GM12878 (cell line): ENCODE results near the gene TLR5. TPM values are rescaled to one million over a fixed set of nuclear protein-coding genes. Genes with fewer than 3 reads are reported as not detected.

Experiments
- CBX5 ChIP-seq: sonication (generic); IDR thresholded peaks from 2 replicates; pipeline ENCODE4 v1.6.1; 2016; ENCODE audit warnings: low read depth, moderate library complexity, mild to moderate bottlenecking, inconsistent platforms
- GABPA ChIP-seq: IDR thresholded peaks from 2 replicates; pipeline ENCODE4 v1.6.1; 2014; ENCODE audit warnings: antibody characterized with exemption, low read depth, mild to moderate bottlenecking, inconsistent platforms
- IRF4 ChIP-seq: IDR thresholded peaks from 2 replicates; pipeline ENCODE4 v1.6.1; 2011; ENCODE audit warnings: low read depth, low read length
- MEF2B ChIP-seq: fragments of 450-650 bp; IDR thresholded peaks from 2 replicates; pipeline ENCODE4 v1.6.1; 2018; ENCODE audit warnings: mild to moderate bottlenecking, moderate library complexity; ENCODE audit not compliant: partially characterized antibody, poor library complexity, severe bottlenecking
- POLR2AphosphoS5 ChIP-seq: IDR thresholded peaks from 2 replicates; pipeline ENCODE4 v1.6.1; 2011; ENCODE audit warnings: mild to moderate bottlenecking, low read length, inconsistent platforms
- STAT1 ChIP-seq: fragments of 450-650 bp; conservative IDR thresholded peaks from 2 replicates; pipeline ENCODE4 v1.6.1; 2014; ENCODE audit warnings: antibody characterized with exemption, mild to moderate bottlenecking
- TCF3 ChIP-seq: IDR thresholded peaks from 2 replicates; pipeline ENCODE4 v1.6.1; 2012; ENCODE audit warnings: low read depth, mild to moderate bottlenecking, low read length, borderline replicate concordance; ENCODE audit not compliant: insufficient read depth
- ZNF622 ChIP-seq: fragments of 450-650 bp; IDR thresholded peaks from 2 replicates; pipeline ENCODE4 v1.6.1; 2017; ENCODE audit warnings: mild to moderate bottlenecking, inconsistent platforms
- polyA plus RNA-seq, 11 experiments: library from polyadenylated mRNA; depleted of rRNA in 4 of 11; unstranded in 6 of 11; stranded (reverse) in 5 of 11; fragments of >200 nt; fragmentation: Nextera tagmentation in 4 of 11; fragmentation: Illumina TruSeq in 1 of 11; extraction: Ambion mirVana in 4 of 11; extraction: Trizol in 1 of 11; gene quantifications; 1 replicate in 1 of 11; 2 replicates in 10 of 11; pipeline versions ENCODE4 v1.2.1 to v1.2.3, GENCODE V29; 2011 to 2016; ENCODE audit warnings: inconsistent platforms in 2 of 11, missing spikeins in 2 of 11, low read depth in 1 of 11
- total RNA-seq, 4 experiments: library from RNA; depleted of rRNA in 3 of 4; stranded (reverse); fragments of >200 nt in 3 of 4; fragmentation: Illumina TruSeq in 1 of 4; extraction: Trizol in 1 of 4; gene quantifications; 2 replicates each; pipeline versions ENCODE4 v1.2.1 to v1.2.3, GENCODE V29; 2013 to 2021
- TF ChIP-seq, protein P1 (sequence below): fragments of 450-650 bp; IDR thresholded peaks from 2 replicates; pipeline ENCODE4 v1.6.1; 2017; ENCODE audit warnings: low read depth, mild to moderate bottlenecking, moderate library complexity
- TF ChIP-seq, protein P2 (sequence below): IDR thresholded peaks from 2 replicates; pipeline ENCODE4 v1.6.1; 2012; ENCODE audit warnings: low read depth, low read length, improper control_type of control experiment

TLR5 gene
- total and polyA plus RNA-seq, 10 of the 15 experiments (the other 5 are each of a cell fraction or from before 2014, with no cell fraction given): 0.34 to 5.3 (median 0.79) TPM

DNA sequence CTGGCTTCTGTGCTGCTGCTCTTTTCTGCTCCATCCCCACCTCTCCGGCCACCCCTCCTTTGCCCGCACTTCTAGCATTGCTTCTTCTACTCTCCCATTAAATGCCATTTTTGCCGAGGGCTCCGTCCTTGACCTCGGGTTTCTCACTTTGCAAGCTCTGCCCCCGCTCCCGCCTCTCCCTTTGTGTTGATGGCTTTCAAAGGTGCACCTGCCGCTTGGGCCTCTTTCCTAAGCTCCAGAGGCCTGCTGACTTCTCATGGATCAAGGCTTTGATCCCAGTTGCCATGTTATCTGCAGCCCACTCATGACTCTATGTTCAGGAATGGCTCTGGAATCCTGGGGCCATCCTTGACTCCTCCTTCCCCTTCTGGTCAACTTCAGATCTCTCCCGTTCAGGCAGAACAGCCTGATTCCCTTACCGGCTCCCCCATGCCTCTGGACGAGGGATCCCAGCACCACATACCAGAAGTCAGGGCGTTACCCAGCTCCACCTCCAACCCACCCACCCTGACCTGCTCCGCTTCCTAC is 54.3 kb downstream of the TLR5 start (continued):
- TF ChIP-seq STAT1 (no peak), MEF2B (no peak), CBX5 (no peak), ZNF622 (no peak), TCF3 (no peak), IRF4 (no peak), POLR2AphosphoS5 (no peak), GABPA (no peak)
- TF ChIP-seq, protein P1, sequence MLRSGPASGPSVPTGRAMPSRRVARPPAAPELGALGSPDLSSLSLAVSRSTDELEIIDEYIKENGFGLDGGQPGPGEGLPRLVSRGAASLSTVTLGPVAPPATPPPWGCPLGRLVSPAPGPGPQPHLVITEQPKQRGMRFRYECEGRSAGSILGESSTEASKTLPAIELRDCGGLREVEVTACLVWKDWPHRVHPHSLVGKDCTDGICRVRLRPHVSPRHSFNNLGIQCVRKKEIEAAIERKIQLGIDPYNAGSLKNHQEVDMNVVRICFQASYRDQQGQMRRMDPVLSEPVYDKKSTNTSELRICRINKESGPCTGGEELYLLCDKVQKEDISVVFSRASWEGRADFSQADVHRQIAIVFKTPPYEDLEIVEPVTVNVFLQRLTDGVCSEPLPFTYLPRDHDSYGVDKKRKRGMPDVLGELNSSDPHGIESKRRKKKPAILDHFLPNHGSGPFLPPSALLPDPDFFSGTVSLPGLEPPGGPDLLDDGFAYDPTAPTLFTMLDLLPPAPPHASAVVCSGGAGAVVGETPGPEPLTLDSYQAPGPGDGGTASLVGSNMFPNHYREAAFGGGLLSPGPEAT: no peak
- TF ChIP-seq, protein P2, sequence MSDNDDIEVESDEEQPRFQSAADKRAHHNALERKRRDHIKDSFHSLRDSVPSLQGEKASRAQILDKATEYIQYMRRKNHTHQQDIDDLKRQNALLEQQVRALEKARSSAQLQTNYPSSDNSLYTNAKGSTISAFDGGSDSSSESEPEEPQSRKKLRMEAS: no peak
